OCI-LY3 (cell line): ENCODE data around the gene CELA1.

ENCODE experiments used
- H2AFZ ChIP-seq: fragments of 200-600, 300-600 bp; shearing (Covaris generic); 2 replicates; pipeline ENCODE4 v1.6.0; 2014; ENCODE audit warnings: antibody characterized with exemption, low read depth, low read length
- H3K27ac ChIP-seq: fragments of 200-600, 300-600 bp; sonication (generic); 2 replicates; pipeline ENCODE4 v1.5.1; 2014; ENCODE audit warnings: mild to moderate bottlenecking, low read length, moderate library complexity, mixed read lengths
- H3K27me3 ChIP-seq: fragments of 200-600, 300-600 bp; sonication (generic); 2 replicates; pipeline ENCODE4 v1.6.1; 2014; ENCODE audit warnings: low read depth, low read length, mixed read lengths
- H3K36me3 ChIP-seq: fragments of 200-600, 300-600 bp; sonication (generic); replicated peaks from 2 replicates; pipeline ENCODE3; 2014; ENCODE audit warnings: low read depth, low read length, mixed read lengths
- H3K4me1 ChIP-seq: fragments of 300-600, 200-600 bp; sonication (generic); 2 replicates; pipeline ENCODE4 v1.6.1; 2014; ENCODE audit warnings: low read length, mixed read lengths
- H3K4me2 ChIP-seq: fragments of 200-600, 300-600 bp; sonication (generic); 2 replicates; pipeline ENCODE4 v1.6.1; 2014; ENCODE audit warnings: low read length, mixed read lengths
- H3K4me3 ChIP-seq: fragments of 300-600, 200-600 bp; sonication (generic); 2 replicates; pipeline ENCODE4 v1.5.1; 2014; ENCODE audit warnings: antibody characterized with exemption, mild to moderate bottlenecking, low read length, moderate library complexity
- H3K79me2 ChIP-seq: fragments of 300-600, 200-600 bp; shearing (Covaris generic); 2 replicates; pipeline ENCODE4 v1.6.1; 2014; ENCODE audit warnings: mild to moderate bottlenecking, low read length, mixed read lengths
- H3K9ac ChIP-seq: fragments of 300-600, 200-600 bp; shearing (Covaris generic); 2 replicates; pipeline ENCODE4 v1.6.0; 2014; ENCODE audit warnings: mild to moderate bottlenecking, low read length, moderate library complexity
- H3K9me3 ChIP-seq: fragments of 200-600, 300-600 bp; shearing (Covaris generic); 2 replicates; pipeline ENCODE4 v1.6.1; 2014; ENCODE audit warnings: low read length, mixed read lengths; ENCODE audit not compliant: insufficient read depth
- H4K20me1 ChIP-seq: fragments of 200-600, 300-600 bp; sonication (generic); 2 replicates; pipeline ENCODE4 v1.6.1; 2016; ENCODE audit warnings: low read length, mixed read lengths; ENCODE audit not compliant: insufficient read depth
- EZH2phosphoT487 ChIP-seq: fragments of 200-600 bp; shearing (Covaris generic); IDR thresholded peaks from 2 replicates; pipeline ENCODE4 v1.6.1; 2018; ENCODE audit warnings: antibody characterized with exemption, mixed run types, low read depth
- TF ChIP-seq, protein P1 (sequence below): fragments of 200-600, 300-600 bp; sonication (generic); IDR thresholded peaks from 2 replicates; pipeline ENCODE4 v1.5.1; 2014; ENCODE audit warnings: antibody characterized with exemption, low read length, low read depth

CELA1 gene

GRCh38 chr12:51349026-51349425, 2.5 kb upstream of the CELA1 start:
- TF ChIP-seq EZH2phosphoT487 = no peak
- Histone ChIP-seq H3K4me1 (peaks cover 49% of the 10 kb centered on the region), H3K4me3 (no peak overlapping the region), H4K20me1 (no peaks in the 10 kb centered on the region), H3K9ac (no peak overlapping the region), H3K4me2 (no peak overlapping the region), H3K36me3 (peaks cover 13% of the 10 kb centered on the region), H3K79me2 (no peaks in the 10 kb centered on the region), H3K9me3 (no peaks in the 10 kb centered on the region), H2AFZ (no peak overlapping the region), H3K27me3 (no peaks in the 10 kb centered on the region), H3K27ac (no peak overlapping the region)

GRCh38 chr12:51348116-51348515, 1.6 kb upstream of the CELA1 start:
- no peak for TF ChIP-seq EZH2phosphoT487
- TF ChIP-seq, protein P1, sequence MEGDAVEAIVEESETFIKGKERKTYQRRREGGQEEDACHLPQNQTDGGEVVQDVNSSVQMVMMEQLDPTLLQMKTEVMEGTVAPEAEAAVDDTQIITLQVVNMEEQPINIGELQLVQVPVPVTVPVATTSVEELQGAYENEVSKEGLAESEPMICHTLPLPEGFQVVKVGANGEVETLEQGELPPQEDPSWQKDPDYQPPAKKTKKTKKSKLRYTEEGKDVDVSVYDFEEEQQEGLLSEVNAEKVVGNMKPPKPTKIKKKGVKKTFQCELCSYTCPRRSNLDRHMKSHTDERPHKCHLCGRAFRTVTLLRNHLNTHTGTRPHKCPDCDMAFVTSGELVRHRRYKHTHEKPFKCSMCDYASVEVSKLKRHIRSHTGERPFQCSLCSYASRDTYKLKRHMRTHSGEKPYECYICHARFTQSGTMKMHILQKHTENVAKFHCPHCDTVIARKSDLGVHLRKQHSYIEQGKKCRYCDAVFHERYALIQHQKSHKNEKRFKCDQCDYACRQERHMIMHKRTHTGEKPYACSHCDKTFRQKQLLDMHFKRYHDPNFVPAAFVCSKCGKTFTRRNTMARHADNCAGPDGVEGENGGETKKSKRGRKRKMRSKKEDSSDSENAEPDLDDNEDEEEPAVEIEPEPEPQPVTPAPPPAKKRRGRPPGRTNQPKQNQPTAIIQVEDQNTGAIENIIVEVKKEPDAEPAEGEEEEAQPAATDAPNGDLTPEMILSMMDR = no peak
- Histone ChIP-seq H3K36me3 (peaks cover 13% of the 10 kb centered on the region), H3K9ac (no peak overlapping the region), H4K20me1 (no peaks in the 10 kb centered on the region), H2AFZ (no peak overlapping the region), H3K27me3 (no peaks in the 10 kb centered on the region), H3K79me2 (no peaks in the 10 kb centered on the region), H3K4me1 (peaks cover 58% of the 10 kb centered on the region), H3K27ac (no peak overlapping the region), H3K9me3 (no peaks in the 10 kb centered on the region), H3K4me2 (no peak overlapping the region), H3K4me3 (no peak overlapping the region)

GRCh38 chr12:51345681-51346080, 798 bp downstream of the CELA1 start:
- H3K4me2 ChIP-seq = peak overlapping the region; percentile 87
- H3K27me3 ChIP-seq = no peaks in the 10 kb centered on the region
- TF ChIP-seq EZH2phosphoT487 = no peak
- TF ChIP-seq, protein P1 = no peak
- peaks cover 62% of the 10 kb centered on the region for H3K4me1 ChIP-seq
- H3K36me3 ChIP-seq = no peaks in the 10 kb centered on the region
- no peaks in the 10 kb centered on the region for H3K9me3 ChIP-seq
- H3K27ac ChIP-seq = peak overlapping the region; percentile 97
- peak overlapping the region; percentile 59 for H3K4me3 ChIP-seq
- H2AFZ ChIP-seq = peak overlapping the region; percentile 86
- no peaks in the 10 kb centered on the region for H4K20me1 ChIP-seq
- H3K79me2 ChIP-seq = no peaks in the 10 kb centered on the region
- H3K9ac ChIP-seq = peak overlapping the region; percentile 69

DNA sequence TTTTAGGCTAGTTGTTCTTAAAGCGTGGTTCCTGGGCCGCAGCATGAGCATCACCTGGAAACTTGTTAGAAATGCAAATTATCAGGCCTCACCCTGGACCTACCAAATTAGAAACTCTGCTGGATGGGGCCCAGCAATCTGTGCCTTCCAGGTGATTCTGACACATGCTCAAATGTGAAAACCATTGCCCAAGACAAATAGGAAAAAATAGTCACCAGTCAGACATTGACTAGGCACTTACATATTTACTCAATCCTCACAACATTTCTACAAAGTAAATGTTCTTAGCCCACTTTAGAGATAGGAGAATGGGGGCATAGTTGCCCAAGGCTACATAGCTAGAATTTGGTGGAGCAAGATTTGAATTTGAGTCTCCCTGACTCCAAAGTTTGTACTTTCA, 3.3 kb downstream of the CELA1 start:
- TF ChIP-seq, protein P1 = no peak
- no peak for TF ChIP-seq EZH2phosphoT487
- Histone ChIP-seq H3K27me3 (no peaks in the 10 kb centered on the region), H3K79me2 (no peaks in the 10 kb centered on the region), H3K36me3 (no peaks in the 10 kb centered on the region), H3K9ac (peak overlapping the region; percentile 69), H4K20me1 (no peaks in the 10 kb centered on the region), H3K27ac (peak overlapping the region; percentile 97), H3K4me1 (peaks cover 62% of the 10 kb centered on the region), H3K4me2 (peak overlapping the region; percentile 87), H3K4me3 (peak overlapping the region; percentile 9; the same call in 1 of the 2 replicates), H3K9me3 (no peaks in the 10 kb centered on the region), H2AFZ (no peak overlapping the region)

DNA sequence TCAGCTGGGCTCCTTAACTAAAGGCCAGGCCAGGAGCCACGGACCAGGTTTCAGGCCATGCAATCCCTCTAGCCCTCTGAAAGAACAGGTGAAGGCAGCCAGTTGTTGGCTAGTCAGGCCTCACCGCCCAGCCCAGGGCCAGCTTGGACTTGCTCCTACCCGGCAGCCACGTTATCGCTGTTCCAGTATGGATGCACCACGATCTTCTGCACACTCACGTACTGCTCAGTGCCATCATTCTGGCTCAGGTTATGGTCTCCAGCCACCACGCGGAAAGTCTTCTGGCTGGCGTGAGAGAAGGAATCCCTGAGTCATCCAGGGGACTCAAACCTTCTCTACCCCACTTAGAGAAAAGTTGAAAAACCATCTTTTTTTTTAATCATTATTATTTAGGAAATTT, 4.1 kb downstream of the CELA1 start:
- Histone ChIP-seq H3K36me3 (no peaks in the 10 kb centered on the region), H3K9ac (peak overlapping the region; percentile 46; the same call in 1 of the 2 replicates), H3K4me3 (peak overlapping the region; percentile 12; the same call in 1 of the 2 replicates), H3K79me2 (no peaks in the 10 kb centered on the region), H3K27ac (peak overlapping the region; percentile 97), H3K4me1 (peaks cover 62% of the 10 kb centered on the region), H2AFZ (no peak overlapping the region), H4K20me1 (no peaks in the 10 kb centered on the region), H3K4me2 (peak overlapping the region; percentile 33), H3K9me3 (no peaks in the 10 kb centered on the region), H3K27me3 (no peaks in the 10 kb centered on the region)
- TF ChIP-seq, protein P1 = no peak
- no peak for TF ChIP-seq EZH2phosphoT487
